Natural killer cell (primary cell): Measurements from ENCODE around the gene CYP27B1. TPM values are rescaled to one million over a fixed set of nuclear protein-coding genes. Genes with fewer than 3 reads are reported as not detected.

ENCODE experiments used
- ATAC-seq, 3 donors: fragments of 150-1000 bp in 2 of 3; fragments of 200-7000 bp in 1 of 3; cut with Tn5 transposase; 1 replicate in 1 of 3; 2 replicates in 2 of 3; pipeline ENCODE4 v1.10.0; 2021; ENCODE audit warnings: mild to moderate bottlenecking in 2 of 3, moderate library complexity in 2 of 3
- DNase-seq, 2 donors: peaks; one replicate each; pipeline versions ENCODE4 v3.0.0 to v3.0.0-alpha.2; 2013 to 2021; ENCODE audit warnings: mixed read lengths in 1 of 2
- H3K27ac ChIP-seq: one replicate; pipeline ENCODE4 v1.5.1; 2013; ENCODE audit warnings: mild to moderate bottlenecking, low read length
- H3K27me3 ChIP-seq: one replicate; pipeline ENCODE4 v1.6.1; 2013; ENCODE audit warnings: low read length; ENCODE audit not compliant: control insufficient read depth, insufficient read depth
- H3K36me3 ChIP-seq: one replicate; pipeline ENCODE4 v1.6.1; 2013; ENCODE audit warnings: low read length; ENCODE audit not compliant: control insufficient read depth, insufficient read depth
- H3K4me1 ChIP-seq: one replicate; pipeline ENCODE4 v1.6.1; 2013; ENCODE audit warnings: low read length; ENCODE audit not compliant: control insufficient read depth, insufficient read depth
- H3K4me3 ChIP-seq: one replicate; pipeline ENCODE4 v1.5.1; 2013; ENCODE audit warnings: low read length
- H3K9me3 ChIP-seq: one replicate; pipeline ENCODE4 v1.6.1; 2013; ENCODE audit warnings: low read length; ENCODE audit not compliant: control insufficient read depth, insufficient read depth
- H3K27ac Mint-ChIP-seq, 2 donors: one replicate each; pipeline ENCODE4 v1.8.0; 2022; ENCODE audit warnings: mild to moderate bottlenecking in 2 of 2, mixed read lengths in 2 of 2, moderate library complexity in 1 of 2
- H3K27me3 Mint-ChIP-seq, 2 donors: one replicate each; pipeline ENCODE4 v1.8.0; 2022; ENCODE audit warnings: low read depth in 2 of 2, mixed read lengths in 2 of 2
- H3K36me3 Mint-ChIP-seq: one replicate; pipeline ENCODE4 v1.8.0; 2022; ENCODE audit warnings: mixed read lengths
- H3K4me1 Mint-ChIP-seq, 2 donors: one replicate each; pipeline ENCODE4 v1.8.0; 2022; ENCODE audit warnings: mixed read lengths in 2 of 2
- H3K4me3 Mint-ChIP-seq: one replicate; pipeline ENCODE4 v1.8.0; 2022; ENCODE audit warnings: mild to moderate bottlenecking, moderate library complexity, mixed read lengths
- H3K9me3 Mint-ChIP-seq, 2 donors: one replicate each; pipeline ENCODE4 v1.8.0; 2022; ENCODE audit warnings: mixed read lengths in 2 of 2
- WGBS: methylation state at CpG from one replicate; pipeline ENCODE4 v1.1.7; 2013; ENCODE audit warnings: missing lambda C conversion rate; ENCODE audit not compliant: insufficient coverage; 5-methylcytosine and 5-hydroxymethylcytosine counted together
- intact Hi-C: fragments of 100-400 bp; cut with micrococcal nuclease; formaldehyde crosslinking; loops from one replicate; pipeline ENCODE4 v1.14.2; 2022
- total RNA-seq, 4 donors: library from RNA; stranded (reverse); fragments of 120-200 nt in 1 of 4; gene quantifications; one replicate each; pipeline versions ENCODE4 v1.2.3 to v1.2.4, GENCODE V29; 2013 to 2022
- TF ChIP-seq, protein P1 (sequence below): fragments of 200-600 bp; IDR thresholded peaks from one replicate; pipeline ENCODE4 v1.8.0; 2022; ENCODE audit warnings: antibody characterized with exemption

Gene CYP27B1
- total RNA-seq, 3 donors from 2014 or later (not counting 1 experiment from before 2014, with no cell fraction given): 1.1 to 1.7 (median 1.6) TPM

DNA sequence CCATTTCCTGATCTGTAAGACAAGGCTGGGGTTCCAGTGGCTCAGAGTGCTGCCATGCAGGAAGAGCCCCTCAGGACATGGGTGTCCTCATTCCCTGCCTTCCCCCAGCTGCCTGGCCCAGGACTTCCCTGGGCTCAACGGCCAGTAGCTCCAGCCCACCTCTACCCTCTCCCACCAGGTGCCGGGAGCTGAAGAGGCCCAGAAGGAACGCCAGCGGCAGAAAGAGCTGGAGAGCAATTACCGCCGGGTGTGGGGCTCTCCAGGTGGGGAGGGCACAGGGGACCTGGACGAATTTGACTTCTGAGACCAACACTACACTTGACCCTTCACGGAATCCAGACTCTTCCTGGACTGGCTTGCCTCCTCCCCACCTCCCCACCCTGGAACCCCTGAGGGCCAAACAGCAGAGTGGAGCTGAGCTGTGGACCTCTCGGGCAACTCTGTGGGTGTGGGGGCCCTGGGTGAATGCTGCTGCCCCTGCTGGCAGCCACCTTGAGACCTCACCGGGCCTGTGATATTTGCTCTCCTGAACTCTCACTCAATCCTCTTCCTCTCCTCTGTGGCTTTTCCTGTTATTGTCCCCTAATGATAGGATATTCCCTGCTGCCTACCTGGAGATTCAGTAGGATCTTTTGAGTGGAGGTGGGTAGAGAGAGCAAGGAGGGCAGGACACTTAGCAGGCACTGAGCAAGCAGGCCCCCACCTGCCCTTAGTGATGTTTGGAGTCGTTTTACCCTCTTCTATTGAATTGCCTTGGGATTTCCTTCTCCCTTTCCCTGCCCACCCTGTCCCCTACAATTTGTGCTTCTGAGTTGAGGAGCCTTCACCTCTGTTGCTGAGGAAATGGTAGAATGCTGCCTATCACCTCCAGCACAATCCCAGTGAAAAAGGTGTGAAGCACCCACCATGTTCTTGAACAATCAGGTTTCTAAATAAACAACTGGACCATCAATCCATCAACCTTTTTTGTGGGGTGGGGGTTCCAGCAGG lies 46.0 kb downstream of the CYP27B1 start:
- no peak overlapping the region for H3K4me3 ChIP-seq
- ATAC-seq: no peak
- peak overlapping the region; percentile 61 to 69 for H3K27ac Mint-ChIP-seq
- no peaks in the 10 kb centered on the region for H3K27me3 Mint-ChIP-seq
- no peak for DNase-seq
- no peak overlapping the region for H3K4me3 Mint-ChIP-seq
- H3K4me1 ChIP-seq: peaks cover 6% of the 10 kb centered on the region
- no peaks in the 10 kb centered on the region for H3K9me3 ChIP-seq
- no peaks in the 10 kb centered on the region for H3K27me3 ChIP-seq
- WGBS: 95% methylated on average over 11 of the region's 11 CpGs
- H3K9me3 Mint-ChIP-seq: no peaks in the 10 kb centered on the region
- intact Hi-C loops: no loop called here
- H3K36me3 ChIP-seq: peaks cover 59% of the 10 kb centered on the region
- H3K27ac ChIP-seq: no peak overlapping the region
- H3K4me1 Mint-ChIP-seq: peaks cover 15 to 17% of the 10 kb centered on the region in 2 donors
- TF ChIP-seq, protein P1, sequence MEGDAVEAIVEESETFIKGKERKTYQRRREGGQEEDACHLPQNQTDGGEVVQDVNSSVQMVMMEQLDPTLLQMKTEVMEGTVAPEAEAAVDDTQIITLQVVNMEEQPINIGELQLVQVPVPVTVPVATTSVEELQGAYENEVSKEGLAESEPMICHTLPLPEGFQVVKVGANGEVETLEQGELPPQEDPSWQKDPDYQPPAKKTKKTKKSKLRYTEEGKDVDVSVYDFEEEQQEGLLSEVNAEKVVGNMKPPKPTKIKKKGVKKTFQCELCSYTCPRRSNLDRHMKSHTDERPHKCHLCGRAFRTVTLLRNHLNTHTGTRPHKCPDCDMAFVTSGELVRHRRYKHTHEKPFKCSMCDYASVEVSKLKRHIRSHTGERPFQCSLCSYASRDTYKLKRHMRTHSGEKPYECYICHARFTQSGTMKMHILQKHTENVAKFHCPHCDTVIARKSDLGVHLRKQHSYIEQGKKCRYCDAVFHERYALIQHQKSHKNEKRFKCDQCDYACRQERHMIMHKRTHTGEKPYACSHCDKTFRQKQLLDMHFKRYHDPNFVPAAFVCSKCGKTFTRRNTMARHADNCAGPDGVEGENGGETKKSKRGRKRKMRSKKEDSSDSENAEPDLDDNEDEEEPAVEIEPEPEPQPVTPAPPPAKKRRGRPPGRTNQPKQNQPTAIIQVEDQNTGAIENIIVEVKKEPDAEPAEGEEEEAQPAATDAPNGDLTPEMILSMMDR: no peak
- H3K36me3 Mint-ChIP-seq: peaks cover 9% of the 10 kb centered on the region

DNA sequence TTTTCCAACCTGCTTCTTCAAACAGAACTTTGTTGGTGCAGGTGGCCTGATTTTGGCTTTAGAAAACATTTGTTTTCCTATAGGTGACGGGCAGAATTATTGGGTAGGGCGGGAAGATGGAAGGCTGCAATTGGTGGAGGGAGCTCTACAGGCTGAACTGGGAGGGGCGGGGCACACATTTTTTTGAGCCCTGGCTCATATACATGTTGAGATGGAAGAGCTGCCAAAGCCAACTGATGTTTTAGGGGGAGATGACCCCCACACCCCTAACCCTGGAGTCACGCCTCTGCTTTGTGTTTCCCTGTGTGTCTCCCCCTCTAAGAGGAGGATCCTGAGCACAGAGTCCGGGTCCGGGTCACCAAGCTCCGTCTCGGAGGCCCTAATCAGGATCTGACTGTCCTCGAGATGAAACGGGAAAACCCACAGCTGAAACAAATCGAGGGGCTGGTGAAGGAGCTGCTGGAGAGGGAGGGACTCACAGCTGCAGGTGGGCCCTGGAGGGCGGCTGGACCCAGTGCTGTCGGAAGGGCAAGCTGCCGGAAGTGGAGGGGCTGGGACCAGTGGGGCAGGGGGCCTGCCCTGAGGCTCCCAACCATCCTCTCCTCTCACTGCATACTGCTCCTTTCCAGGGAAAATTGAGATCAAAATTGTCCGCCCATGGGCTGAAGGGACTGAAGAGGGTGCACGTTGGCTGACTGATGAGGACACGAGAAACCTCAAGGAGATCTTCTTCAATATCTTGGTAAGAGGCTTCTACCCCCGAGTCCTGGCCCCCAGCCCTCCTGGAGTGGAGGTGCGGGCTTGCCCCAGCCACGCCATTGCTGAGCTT lies 46.9 kb downstream of the CYP27B1 start:
- no peak overlapping the region for H3K4me3 Mint-ChIP-seq
- TF ChIP-seq, protein P1: no peak
- peaks cover 9% of the 10 kb centered on the region for H3K36me3 Mint-ChIP-seq
- 94% methylated on average over 20 of the region's 20 CpGs for WGBS
- ATAC-seq (no peak), DNase-seq (no peak)
- intact Hi-C loops: no loop called here
- Histone ChIP-seq H3K9me3 (no peaks in the 10 kb centered on the region), H3K27ac (no peak overlapping the region), H3K4me1 (peaks cover 3% of the 10 kb centered on the region), H3K4me3 (no peak overlapping the region), H3K36me3 (peaks cover 63% of the 10 kb centered on the region), H3K27me3 (no peaks in the 10 kb centered on the region)
- peaks cover 12 to 16% of the 10 kb centered on the region in 2 donors for H3K4me1 Mint-ChIP-seq
- H3K9me3 Mint-ChIP-seq: no peaks in the 10 kb centered on the region
- H3K27ac Mint-ChIP-seq: peak overlapping the region; percentile 4 to 69
- no peaks in the 10 kb centered on the region for H3K27me3 Mint-ChIP-seq

DNA sequence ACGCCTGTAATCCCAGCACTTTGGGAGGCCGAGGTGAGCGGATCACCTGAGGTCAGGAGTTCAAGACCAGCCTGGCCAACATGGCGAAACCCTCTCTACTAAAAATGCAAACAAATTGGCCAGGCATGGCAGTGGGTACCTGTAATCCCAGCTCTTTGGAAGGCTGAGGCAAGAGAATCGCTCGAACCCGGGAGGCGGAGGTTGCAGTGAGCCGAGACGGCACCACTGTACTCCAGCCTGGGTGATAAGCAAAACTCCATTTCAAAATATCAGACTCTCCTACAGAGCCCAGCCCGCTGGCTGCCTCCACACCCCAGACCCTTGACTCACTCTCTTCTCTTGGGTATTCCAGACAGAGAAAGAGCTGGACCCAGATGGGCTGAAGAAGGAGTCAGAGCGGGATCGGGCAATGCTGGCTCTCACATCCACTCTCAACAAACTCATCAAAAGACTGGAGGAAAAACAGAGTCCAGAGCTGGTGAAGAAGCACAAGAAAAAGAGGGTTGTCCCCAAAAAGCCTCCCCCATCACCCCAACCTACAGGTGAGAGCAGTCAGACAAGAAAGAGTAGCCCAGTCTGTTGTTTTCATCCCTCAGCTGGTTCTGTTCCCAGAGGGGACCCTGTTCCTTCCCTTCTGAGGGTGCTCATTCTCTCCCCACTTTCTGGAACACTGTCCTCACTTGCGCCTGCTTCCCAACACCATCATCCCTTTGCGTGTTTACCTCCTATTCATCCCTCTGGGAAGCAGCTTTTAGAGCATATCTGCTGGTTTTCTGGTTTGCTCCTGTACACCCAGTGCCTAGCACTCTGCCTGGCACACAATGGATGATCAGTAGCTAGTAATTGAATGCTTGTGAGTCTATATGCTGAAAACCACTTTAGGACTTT lies 48.0 kb downstream of the CYP27B1 start:
- ATAC-seq (no peak), DNase-seq (no peak)
- H3K9me3 Mint-ChIP-seq: no peaks in the 10 kb centered on the region
- peaks cover 6 to 8% of the 10 kb centered on the region in 2 donors for H3K4me1 Mint-ChIP-seq
- 97% methylated on average over 15 of the region's 15 CpGs for WGBS
- H3K36me3 Mint-ChIP-seq: peaks cover 9% of the 10 kb centered on the region
- H3K27me3 Mint-ChIP-seq: no peaks in the 10 kb centered on the region
- no peak overlapping the region for H3K27ac ChIP-seq
- H3K4me1 ChIP-seq: no peaks in the 10 kb centered on the region
- no peaks in the 10 kb centered on the region for H3K9me3 ChIP-seq
- H3K4me3 Mint-ChIP-seq: no peak overlapping the region
- H3K36me3 ChIP-seq: peaks cover 67% of the 10 kb centered on the region
- intact Hi-C loops: no loop called here
- TF ChIP-seq, protein P1: no peak
- H3K4me3 ChIP-seq: no peak overlapping the region
- H3K27ac Mint-ChIP-seq: peak overlapping the region; percentile 4 to 69
- H3K27me3 ChIP-seq: no peaks in the 10 kb centered on the region
